Peyer's patch (tissue), 4 donors: ENCODE measurements around the gene PRR16.

Experiments used
- POLR2A ChIP-seq, 2 donors: fragments of 450-650 bp; IDR thresholded peaks; one replicate each; pipeline ENCODE4 v1.5.1; 2017; ENCODE audit warnings: antibody characterized with exemption in 2 of 2, mild to moderate bottlenecking in 2 of 2, moderate library complexity in 2 of 2
- TF ChIP-seq, protein P1 (sequence below), 6 experiments: fragments of 450-650 bp in 4 of 6; fragments of 200-600 bp in 2 of 6; sonication (generic) in 1 of 6; IDR thresholded peaks; one replicate each; pipeline ENCODE4 v1.5.1; 2017 to 2019; ENCODE audit warnings: antibody characterized with exemption in 6 of 6, mild to moderate bottlenecking in 3 of 6, moderate library complexity in 1 of 6

- TF ChIP-seq, protein P1, sequence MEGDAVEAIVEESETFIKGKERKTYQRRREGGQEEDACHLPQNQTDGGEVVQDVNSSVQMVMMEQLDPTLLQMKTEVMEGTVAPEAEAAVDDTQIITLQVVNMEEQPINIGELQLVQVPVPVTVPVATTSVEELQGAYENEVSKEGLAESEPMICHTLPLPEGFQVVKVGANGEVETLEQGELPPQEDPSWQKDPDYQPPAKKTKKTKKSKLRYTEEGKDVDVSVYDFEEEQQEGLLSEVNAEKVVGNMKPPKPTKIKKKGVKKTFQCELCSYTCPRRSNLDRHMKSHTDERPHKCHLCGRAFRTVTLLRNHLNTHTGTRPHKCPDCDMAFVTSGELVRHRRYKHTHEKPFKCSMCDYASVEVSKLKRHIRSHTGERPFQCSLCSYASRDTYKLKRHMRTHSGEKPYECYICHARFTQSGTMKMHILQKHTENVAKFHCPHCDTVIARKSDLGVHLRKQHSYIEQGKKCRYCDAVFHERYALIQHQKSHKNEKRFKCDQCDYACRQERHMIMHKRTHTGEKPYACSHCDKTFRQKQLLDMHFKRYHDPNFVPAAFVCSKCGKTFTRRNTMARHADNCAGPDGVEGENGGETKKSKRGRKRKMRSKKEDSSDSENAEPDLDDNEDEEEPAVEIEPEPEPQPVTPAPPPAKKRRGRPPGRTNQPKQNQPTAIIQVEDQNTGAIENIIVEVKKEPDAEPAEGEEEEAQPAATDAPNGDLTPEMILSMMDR (IDR thresholded peaks at IDR 0.05): no peak
- TF ChIP-seq POLR2A (IDR thresholded peaks at IDR 0.05): no peak
Measured at GRCh38 chr5:120471971-120472370, 7.9 kb downstream of the PRR16 start.
